ENCODE results near the gene DNAJC30.

DNAJC30 gene

GRCh38 chr7:73712773-73713172, 29.5 kb upstream of the DNAJC30 start:
- peaks cover 3% of the 10 kb centered on the region for H3K36me3 ChIP-seq (ENCODE audit: control insufficient read depth, insufficient read depth, low read length)
- DNase-seq: no peak
- no peaks in the 10 kb centered on the region for H3K27me3 ChIP-seq (replicated peaks; ENCODE audit: control insufficient read depth, insufficient read depth, low read length, poor library complexity, severe bottlenecking)

DNA sequence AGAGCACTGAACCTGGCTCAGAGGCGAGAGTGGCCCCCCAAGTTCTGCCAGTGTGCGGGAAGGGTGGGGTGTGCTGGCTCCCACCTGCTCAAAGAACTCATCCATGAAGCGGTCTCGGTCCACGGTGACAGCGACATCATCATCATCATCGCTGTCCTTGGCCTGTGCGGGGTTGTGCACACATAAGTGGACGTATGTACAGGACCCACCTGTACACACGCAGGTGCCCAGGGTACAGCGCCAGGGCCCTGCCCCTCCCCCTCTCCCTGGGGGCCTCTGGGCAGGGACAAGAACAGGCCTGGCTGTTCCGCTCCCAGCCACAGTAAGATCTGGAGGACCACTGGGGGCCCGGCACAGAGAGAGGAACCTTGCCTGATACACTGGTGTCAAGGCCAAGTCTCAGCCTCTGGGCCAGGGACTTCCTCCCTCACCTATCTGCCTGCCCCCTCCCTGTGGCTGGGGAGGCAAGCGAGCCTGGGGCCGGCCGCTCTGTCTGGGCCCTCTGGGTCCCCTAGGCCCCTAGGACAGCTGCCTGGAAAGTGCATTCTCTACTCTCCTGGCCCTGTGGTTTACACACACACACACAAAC, 25.8 kb upstream of the DNAJC30 start:
- no peaks in the 10 kb centered on the region for H3K9me3 ChIP-seq (ENCODE audit: control insufficient read depth, low read length)
- DNase-seq: no peak
- no peak overlapping the region for H3K27ac ChIP-seq (ENCODE audit: insufficient read depth, low read length, poor library complexity, severe bottlenecking)
- no peaks in the 10 kb centered on the region for H3K36me3 ChIP-seq (ENCODE audit: control insufficient read depth, insufficient read depth, low read length)
- H3K4me1 ChIP-seq (ENCODE audit: control insufficient read depth, insufficient read depth, low read length, poor library complexity, severe bottlenecking): no peaks in the 10 kb centered on the region
- no peaks in the 10 kb centered on the region for H3K27me3 ChIP-seq (replicated peaks; ENCODE audit: control insufficient read depth, insufficient read depth, low read length, poor library complexity, severe bottlenecking)
- no peak overlapping the region for H3K4me3 ChIP-seq (ENCODE audit: insufficient read depth, low read depth, low read length, poor library complexity, severe bottlenecking)

More at GRCh38 chr7:73712773-73713172, 29.5 kb upstream of the DNAJC30 start:
- Histone ChIP-seq H3K4me1 (ENCODE audit: control insufficient read depth, insufficient read depth, low read length, poor library complexity, severe bottlenecking) (peaks cover 15% of the 10 kb centered on the region), H3K27ac (ENCODE audit: insufficient read depth, low read length, poor library complexity, severe bottlenecking) (no peak overlapping the region), H3K9me3 (ENCODE audit: control insufficient read depth, low read length) (no peaks in the 10 kb centered on the region), H3K4me3 (ENCODE audit: insufficient read depth, low read depth, low read length, poor library complexity, severe bottlenecking) (no peak overlapping the region)

GRCh38 chr7:73707045-73707631, 23.9 kb upstream of the DNAJC30 start:
- H3K36me3 ChIP-seq (ENCODE audit: control insufficient read depth, insufficient read depth, low read length): no peaks in the 10 kb centered on the region
- H3K4me3 ChIP-seq (ENCODE audit: insufficient read depth, low read depth, low read length, poor library complexity, severe bottlenecking): no peak overlapping the region
- no peak for DNase-seq
- no peaks in the 10 kb centered on the region for H3K27me3 ChIP-seq (replicated peaks; ENCODE audit: control insufficient read depth, insufficient read depth, low read length, poor library complexity, severe bottlenecking)
- H3K27ac ChIP-seq (ENCODE audit: insufficient read depth, low read length, poor library complexity, severe bottlenecking): no peak overlapping the region
- H3K4me1 ChIP-seq (ENCODE audit: control insufficient read depth, insufficient read depth, low read length, poor library complexity, severe bottlenecking): no peaks in the 10 kb centered on the region
- H3K9me3 ChIP-seq (ENCODE audit: control insufficient read depth, low read length): no peaks in the 10 kb centered on the region

DNA sequence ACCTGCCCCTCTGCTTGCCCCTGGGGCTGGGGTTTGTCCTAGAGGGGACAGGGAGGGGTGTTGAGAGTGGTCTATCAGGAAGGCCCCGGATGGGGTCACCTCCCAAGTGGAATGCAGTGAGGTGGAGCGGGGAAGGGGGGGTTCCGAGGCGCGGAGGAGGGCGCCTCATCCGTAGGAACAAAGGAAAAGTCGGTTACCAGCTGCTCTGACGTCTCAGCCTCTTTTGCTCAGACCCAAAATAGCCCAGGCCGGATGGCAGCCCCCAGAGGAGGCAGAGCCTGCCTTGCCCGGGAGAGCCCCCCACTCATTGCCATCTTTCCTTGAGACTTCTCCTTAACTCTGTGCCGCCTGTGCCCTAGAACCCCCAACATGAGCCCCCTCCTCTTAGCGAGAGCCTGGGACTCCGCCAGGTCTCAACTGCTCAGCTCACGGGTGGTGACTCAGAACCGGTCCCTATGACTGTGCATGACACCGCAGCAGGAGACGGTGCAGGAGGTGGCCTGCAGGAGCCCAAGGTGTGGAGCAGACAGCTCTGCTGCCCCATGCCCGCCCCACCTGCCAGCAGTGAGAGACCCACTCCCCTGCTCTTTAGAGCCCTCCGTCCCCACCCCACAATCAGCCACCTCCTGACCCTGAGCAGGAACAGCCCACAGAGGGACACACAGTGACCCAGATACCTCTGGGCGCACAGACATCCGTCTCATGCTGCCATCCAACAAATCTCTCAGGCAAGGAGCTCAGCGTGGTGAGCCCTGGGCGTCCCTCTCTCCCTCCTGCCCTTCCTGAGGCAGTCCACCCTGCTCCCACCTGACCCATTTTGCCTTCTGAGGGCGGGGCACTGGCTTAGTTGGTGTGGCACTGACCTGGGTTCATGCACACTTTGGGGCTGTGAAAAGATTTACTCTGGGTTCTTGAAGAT, 23.1 kb upstream of the DNAJC30 start:
- Histone ChIP-seq H3K36me3 (ENCODE audit: control insufficient read depth, insufficient read depth, low read length) (no peaks in the 10 kb centered on the region), H3K4me3 (ENCODE audit: insufficient read depth, low read depth, low read length, poor library complexity, severe bottlenecking) (no peak overlapping the region), H3K4me1 (ENCODE audit: control insufficient read depth, insufficient read depth, low read length, poor library complexity, severe bottlenecking) (no peaks in the 10 kb centered on the region), H3K27ac (ENCODE audit: insufficient read depth, low read length, poor library complexity, severe bottlenecking) (no peak overlapping the region), H3K9me3 (ENCODE audit: control insufficient read depth, low read length) (no peaks in the 10 kb centered on the region), H3K27me3 (replicated peaks; ENCODE audit: control insufficient read depth, insufficient read depth, low read length, poor library complexity, severe bottlenecking) (no peaks in the 10 kb centered on the region)
- DNase-seq: no peak

GRCh38 chr7:73705551-73705920, 22.3 kb upstream of the DNAJC30 start:
- H3K27ac ChIP-seq (ENCODE audit: insufficient read depth, low read length, poor library complexity, severe bottlenecking): no peak overlapping the region
- no peak for DNase-seq
- H3K9me3 ChIP-seq (ENCODE audit: control insufficient read depth, low read length): no peaks in the 10 kb centered on the region
- no peaks in the 10 kb centered on the region for H3K36me3 ChIP-seq (ENCODE audit: control insufficient read depth, insufficient read depth, low read length)
- H3K4me3 ChIP-seq (ENCODE audit: insufficient read depth, low read depth, low read length, poor library complexity, severe bottlenecking): no peak overlapping the region
- H3K4me1 ChIP-seq (ENCODE audit: control insufficient read depth, insufficient read depth, low read length, poor library complexity, severe bottlenecking): no peaks in the 10 kb centered on the region
- H3K27me3 ChIP-seq (replicated peaks; ENCODE audit: control insufficient read depth, insufficient read depth, low read length, poor library complexity, severe bottlenecking): no peaks in the 10 kb centered on the region

DNA sequence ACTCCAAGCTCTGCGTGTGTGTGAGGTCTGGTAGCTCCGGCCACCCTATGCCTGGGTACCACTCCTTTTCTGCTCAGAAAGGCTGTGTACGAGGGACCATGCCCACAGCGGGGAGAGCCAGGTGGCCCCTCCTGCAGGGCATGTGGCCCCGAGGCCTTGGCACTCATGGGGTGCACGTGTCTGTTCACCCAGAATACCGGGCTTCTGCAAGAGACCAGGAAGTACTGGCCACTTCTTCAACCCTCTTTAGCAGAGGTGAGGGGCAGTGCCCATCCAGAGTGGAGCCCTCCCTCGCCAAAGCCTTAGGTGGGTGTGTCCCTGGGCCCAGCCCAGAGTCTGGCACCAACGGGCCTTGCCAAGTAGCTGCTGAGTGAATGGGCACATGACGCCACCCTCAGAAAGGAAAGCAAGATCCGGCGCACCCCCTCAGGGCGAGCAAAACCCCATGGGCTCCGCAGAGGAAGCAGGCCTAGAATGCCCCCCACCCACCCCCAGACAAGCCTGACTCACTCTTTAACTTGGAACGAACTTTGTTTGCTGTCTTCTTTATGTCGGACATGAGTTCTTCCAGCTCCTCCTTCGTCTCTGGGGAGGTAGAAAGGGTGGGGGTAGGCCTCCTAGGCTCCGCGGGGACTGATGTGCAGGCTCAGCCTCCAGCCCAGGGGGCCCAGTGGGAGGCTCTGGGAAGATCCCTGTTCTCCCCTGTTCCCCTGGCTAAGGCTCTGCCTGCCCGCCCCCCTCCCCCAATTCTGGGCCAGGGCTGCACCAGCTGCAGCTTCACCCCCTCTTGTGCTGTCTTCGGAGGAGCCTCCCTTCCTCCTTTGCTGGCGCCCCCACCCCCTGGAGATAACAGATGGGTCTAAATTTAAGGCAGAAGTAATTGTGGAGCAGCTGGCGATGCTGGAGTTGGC, 21.6 kb upstream of the DNAJC30 start:
- H3K4me1 ChIP-seq (ENCODE audit: control insufficient read depth, insufficient read depth, low read length, poor library complexity, severe bottlenecking): no peaks in the 10 kb centered on the region
- no peak overlapping the region for H3K27ac ChIP-seq (ENCODE audit: insufficient read depth, low read length, poor library complexity, severe bottlenecking)
- no peaks in the 10 kb centered on the region for H3K36me3 ChIP-seq (ENCODE audit: control insufficient read depth, insufficient read depth, low read length)
- DNase-seq: no peak
- H3K27me3 ChIP-seq (replicated peaks; ENCODE audit: control insufficient read depth, insufficient read depth, low read length, poor library complexity, severe bottlenecking): no peaks in the 10 kb centered on the region
- no peaks in the 10 kb centered on the region for H3K9me3 ChIP-seq (ENCODE audit: control insufficient read depth, low read length)
- no peak overlapping the region for H3K4me3 ChIP-seq (ENCODE audit: insufficient read depth, low read depth, low read length, poor library complexity, severe bottlenecking)

DNA sequence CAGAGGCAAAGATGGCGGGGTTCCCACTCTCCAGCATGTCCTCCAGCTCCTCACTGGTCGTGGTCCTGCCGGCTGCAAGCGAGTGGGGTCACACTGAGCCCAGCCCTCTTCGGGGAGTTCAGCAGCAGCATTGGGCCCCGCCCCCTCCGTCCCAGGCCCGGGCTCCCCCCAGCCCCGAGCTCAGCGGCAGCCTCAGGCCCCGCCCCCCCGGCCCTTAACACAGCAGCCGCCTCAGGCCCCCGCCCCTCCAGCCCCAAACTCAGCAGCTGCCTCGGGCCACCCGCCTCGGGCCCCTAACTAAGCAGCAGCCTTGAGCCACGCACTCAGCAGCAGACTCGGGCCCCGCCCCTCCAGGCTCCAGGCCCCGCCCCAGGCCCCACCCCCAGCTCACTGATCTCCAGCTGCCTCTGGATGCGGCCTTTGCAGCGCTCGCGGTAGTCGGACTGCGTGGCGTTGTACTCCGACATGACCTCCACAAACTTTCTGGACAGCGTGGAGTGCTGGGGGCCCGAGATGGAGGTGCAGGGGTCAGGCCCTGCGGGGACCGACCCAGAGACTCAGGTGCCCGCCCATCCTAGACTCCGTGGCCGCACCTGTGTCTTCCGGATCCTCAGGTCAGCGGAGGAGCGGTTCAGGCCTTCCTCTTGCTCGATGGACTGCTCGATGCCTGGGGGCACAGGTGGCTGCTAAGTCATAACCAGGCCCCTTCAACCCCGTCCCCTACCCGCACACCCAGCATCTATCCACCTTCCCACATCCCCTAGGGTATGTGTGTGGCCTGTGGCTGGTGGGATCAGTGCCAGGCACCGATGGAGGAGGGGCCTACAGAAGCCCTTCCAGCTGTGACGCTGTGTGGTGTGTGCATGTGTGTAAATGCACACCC, 20.7 kb upstream of the DNAJC30 start:
- Histone ChIP-seq H3K36me3 (ENCODE audit: control insufficient read depth, insufficient read depth, low read length) (peaks cover 8% of the 10 kb centered on the region), H3K27me3 (replicated peaks; ENCODE audit: control insufficient read depth, insufficient read depth, low read length, poor library complexity, severe bottlenecking) (no peaks in the 10 kb centered on the region), H3K4me3 (ENCODE audit: insufficient read depth, low read depth, low read length, poor library complexity, severe bottlenecking) (no peak overlapping the region), H3K4me1 (ENCODE audit: control insufficient read depth, insufficient read depth, low read length, poor library complexity, severe bottlenecking) (no peaks in the 10 kb centered on the region), H3K27ac (ENCODE audit: insufficient read depth, low read length, poor library complexity, severe bottlenecking) (no peak overlapping the region), H3K9me3 (ENCODE audit: control insufficient read depth, low read length) (no peaks in the 10 kb centered on the region)
- no peak for DNase-seq

GRCh38 chr7:73703225-73703624, 20.0 kb upstream of the DNAJC30 start:
- Histone ChIP-seq H3K9me3 (ENCODE audit: control insufficient read depth, low read length) (no peaks in the 10 kb centered on the region), H3K4me3 (ENCODE audit: insufficient read depth, low read depth, low read length, poor library complexity, severe bottlenecking) (no peak overlapping the region), H3K36me3 (ENCODE audit: control insufficient read depth, insufficient read depth, low read length) (peaks cover 16% of the 10 kb centered on the region), H3K27ac (ENCODE audit: insufficient read depth, low read length, poor library complexity, severe bottlenecking) (no peak overlapping the region), H3K27me3 (replicated peaks; ENCODE audit: control insufficient read depth, insufficient read depth, low read length, poor library complexity, severe bottlenecking) (no peaks in the 10 kb centered on the region), H3K4me1 (ENCODE audit: control insufficient read depth, insufficient read depth, low read length, poor library complexity, severe bottlenecking) (no peaks in the 10 kb centered on the region)
- no peak for DNase-seq

GRCh38 chr7:73702665-73703064, 19.4 kb upstream of the DNAJC30 start:
- no peak for DNase-seq
- Histone ChIP-seq H3K4me3 (ENCODE audit: insufficient read depth, low read depth, low read length, poor library complexity, severe bottlenecking) (no peak overlapping the region), H3K27me3 (replicated peaks; ENCODE audit: control insufficient read depth, insufficient read depth, low read length, poor library complexity, severe bottlenecking) (no peaks in the 10 kb centered on the region), H3K27ac (ENCODE audit: insufficient read depth, low read length, poor library complexity, severe bottlenecking) (no peak overlapping the region), H3K36me3 (ENCODE audit: control insufficient read depth, insufficient read depth, low read length) (peaks cover 20% of the 10 kb centered on the region), H3K4me1 (ENCODE audit: control insufficient read depth, insufficient read depth, low read length, poor library complexity, severe bottlenecking) (no peaks in the 10 kb centered on the region), H3K9me3 (ENCODE audit: control insufficient read depth, low read length) (no peaks in the 10 kb centered on the region)

All from effector memory CD4-positive, alpha-beta T cell (primary cell).